RWPE2 (cell line): Measurements from ENCODE around the gene NLRP11.
"Not testable (repeated sequence)": the region's sequence is repeated elsewhere in the genome, so short reads cannot be mapped to it uniquely, and the experiment has no call there.

Experiments
- ATAC-seq: fragments of 200-7000 bp; cut with Tn5 transposase; 3 replicates; pipeline ENCODE4 v1.9.1; 2021; ENCODE audit warnings: low read depth
- DNase-seq: peaks from one replicate; pipeline ENCODE4 v3.0.0-alpha.2; 2020; ENCODE audit warnings: low spot score
- H3K27ac ChIP-seq: fragments of 450-650 bp; 2 replicates; pipeline ENCODE4 v1.5.1; 2017; ENCODE audit warnings: mild to moderate bottlenecking; ENCODE audit not compliant: poor library complexity, severe bottlenecking
- H3K27me3 ChIP-seq: fragments of 250-450 bp; sonication (Bioruptor Pico); 2 replicates; pipeline ENCODE4 v1.5.1; 2021; ENCODE audit warnings: mild to moderate bottlenecking, moderate library complexity; ENCODE audit not compliant: insufficient read depth, poor library complexity, severe bottlenecking
- H3K36me3 ChIP-seq: fragments of 250-450 bp; sonication (Bioruptor Pico); 2 replicates; pipeline ENCODE4 v1.5.1; 2020; ENCODE audit warnings: low read depth, mild to moderate bottlenecking, moderate library complexity
- H3K4me1 ChIP-seq: fragments of 250-450 bp; sonication (Bioruptor Pico); 2 replicates; pipeline ENCODE4 v1.5.1; 2021; ENCODE audit warnings: mild to moderate bottlenecking, moderate library complexity; ENCODE audit not compliant: insufficient read depth, poor library complexity, severe bottlenecking
- H3K4me3 ChIP-seq: fragments of 250-450 bp; sonication (Bioruptor Pico); 2 replicates; pipeline ENCODE4 v1.5.1; 2021; ENCODE audit warnings: mild to moderate bottlenecking, moderate library complexity; ENCODE audit not compliant: severe bottlenecking
- H3K9me3 ChIP-seq: fragments of 250-450 bp; sonication (Bioruptor Pico); 2 replicates; pipeline ENCODE4 v1.5.1; 2021; ENCODE audit warnings: mild to moderate bottlenecking, moderate library complexity; ENCODE audit not compliant: severe bottlenecking
- TF ChIP-seq, protein P1 (sequence below): fragments of 450-650 bp; IDR thresholded peaks from one replicate; pipeline ENCODE4 v1.5.1; 2017; ENCODE audit warnings: mild to moderate bottlenecking, moderate library complexity; ENCODE audit not compliant: poor library complexity, severe bottlenecking

NLRP11 gene

DNA sequence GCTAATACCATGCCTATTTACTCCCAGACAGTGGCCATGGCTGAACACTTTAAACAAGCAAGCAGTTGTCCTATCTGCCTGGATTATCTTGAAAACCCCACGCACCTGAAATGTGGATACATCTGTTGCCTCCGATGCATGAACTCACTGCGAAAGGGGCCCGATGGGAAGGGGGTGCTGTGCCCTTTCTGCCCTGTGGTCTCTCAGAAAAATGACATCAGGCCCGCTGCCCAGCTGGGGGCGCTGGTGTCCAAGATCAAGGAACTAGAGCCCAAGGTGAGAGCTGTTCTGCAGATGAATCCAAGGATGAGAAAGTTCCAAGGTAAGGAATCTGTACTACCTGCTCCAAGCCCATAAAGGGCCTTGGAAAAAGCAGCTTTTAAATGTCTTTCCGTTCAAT, 54.3 kb downstream of the NLRP11 start:
- TF ChIP-seq, protein P1, sequence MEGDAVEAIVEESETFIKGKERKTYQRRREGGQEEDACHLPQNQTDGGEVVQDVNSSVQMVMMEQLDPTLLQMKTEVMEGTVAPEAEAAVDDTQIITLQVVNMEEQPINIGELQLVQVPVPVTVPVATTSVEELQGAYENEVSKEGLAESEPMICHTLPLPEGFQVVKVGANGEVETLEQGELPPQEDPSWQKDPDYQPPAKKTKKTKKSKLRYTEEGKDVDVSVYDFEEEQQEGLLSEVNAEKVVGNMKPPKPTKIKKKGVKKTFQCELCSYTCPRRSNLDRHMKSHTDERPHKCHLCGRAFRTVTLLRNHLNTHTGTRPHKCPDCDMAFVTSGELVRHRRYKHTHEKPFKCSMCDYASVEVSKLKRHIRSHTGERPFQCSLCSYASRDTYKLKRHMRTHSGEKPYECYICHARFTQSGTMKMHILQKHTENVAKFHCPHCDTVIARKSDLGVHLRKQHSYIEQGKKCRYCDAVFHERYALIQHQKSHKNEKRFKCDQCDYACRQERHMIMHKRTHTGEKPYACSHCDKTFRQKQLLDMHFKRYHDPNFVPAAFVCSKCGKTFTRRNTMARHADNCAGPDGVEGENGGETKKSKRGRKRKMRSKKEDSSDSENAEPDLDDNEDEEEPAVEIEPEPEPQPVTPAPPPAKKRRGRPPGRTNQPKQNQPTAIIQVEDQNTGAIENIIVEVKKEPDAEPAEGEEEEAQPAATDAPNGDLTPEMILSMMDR: no peak
- DNase-seq (no peak), ATAC-seq (no peak)
- Histone ChIP-seq H3K9me3 (no peaks in the 10 kb centered on the region), H3K4me3 (no peak overlapping the region), H3K27me3 (no peaks in the 10 kb centered on the region), H3K27ac (no peak overlapping the region), H3K36me3 (no peaks in the 10 kb centered on the region), H3K4me1 (no peaks in the 10 kb centered on the region)

DNA sequence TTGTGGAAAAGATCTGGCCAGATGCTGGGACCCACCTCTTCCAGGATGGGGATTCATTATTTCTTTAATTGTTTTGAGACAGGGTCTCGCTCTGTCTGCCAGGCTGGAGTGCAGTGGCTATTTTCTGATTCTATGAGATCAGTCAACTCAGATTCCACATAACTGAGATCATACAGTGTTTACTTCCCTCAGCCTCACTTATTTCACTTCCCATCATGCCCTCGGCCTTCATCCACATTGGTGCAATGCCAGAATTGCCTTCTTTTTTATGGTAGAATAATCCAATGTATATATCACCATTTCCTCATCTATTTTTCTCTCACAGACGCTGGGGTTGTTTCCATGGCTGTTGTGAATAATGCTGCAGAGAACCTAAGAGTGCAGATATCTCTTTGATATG, 62.2 kb downstream of the NLRP11 start:
- not testable (repeated sequence) for H3K9me3 ChIP-seq, H3K4me3 ChIP-seq, DNase-seq, H3K27ac ChIP-seq, ATAC-seq, H3K36me3 ChIP-seq, H3K27me3 ChIP-seq, H3K4me1 ChIP-seq

DNA sequence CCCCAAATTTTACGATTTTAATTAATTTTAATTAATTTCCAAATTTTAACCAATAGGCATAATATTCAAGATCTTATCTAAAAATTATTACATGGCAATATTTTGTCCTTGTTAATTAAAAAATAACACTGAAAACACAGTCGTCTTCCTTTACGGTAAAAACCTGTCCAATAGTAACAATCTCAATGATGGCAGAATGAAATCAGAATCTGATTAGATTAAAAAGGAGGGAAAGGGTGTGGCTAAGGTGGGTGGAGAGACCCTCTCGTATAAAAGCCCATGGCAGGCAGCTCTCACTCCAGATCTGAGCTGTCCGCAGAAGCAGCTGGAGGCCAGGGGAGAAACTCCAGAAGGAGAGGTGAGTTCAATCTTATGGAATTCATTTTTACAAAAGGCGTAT, 63.0 kb downstream of the NLRP11 start, which contains the start of gene RFPL4AL1:
TSS of gene RFPL4AL1 (plus strand) at position 301 of the 400 bp plus-strand sequence. CDS start 2,687 bp downstream, outside the sequence.
- not testable (repeated sequence) for H3K36me3 ChIP-seq, ATAC-seq, H3K27me3 ChIP-seq, H3K4me1 ChIP-seq, H3K9me3 ChIP-seq, DNase-seq, H3K4me3 ChIP-seq, H3K27ac ChIP-seq

DNA sequence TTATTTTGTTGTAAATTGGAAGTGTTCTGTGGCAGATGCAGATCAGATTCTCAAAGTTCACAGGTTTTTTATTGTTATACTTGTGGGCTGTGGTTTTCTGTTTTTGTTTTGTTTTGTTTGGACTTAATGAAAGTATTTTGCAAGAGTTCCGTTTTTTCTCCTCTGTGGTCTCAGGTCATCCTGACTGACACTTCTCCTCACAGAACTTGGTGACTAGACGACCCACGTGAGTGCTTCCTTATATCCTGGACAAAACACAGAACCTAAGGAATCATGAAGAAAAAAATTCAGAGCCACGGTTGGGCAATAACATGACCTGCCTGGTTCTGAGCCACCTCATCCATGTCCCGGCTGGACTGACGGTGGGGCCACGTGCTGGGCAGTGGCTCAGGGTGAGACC, 65.3 kb downstream of the NLRP11 start:
- Histone ChIP-seq H3K27me3 (peaks cover 9% of the 10 kb centered on the region), H3K27ac (no peak overlapping the region), H3K36me3 (no peaks in the 10 kb centered on the region), H3K4me3 (no peak overlapping the region), H3K9me3 (no peaks in the 10 kb centered on the region), H3K4me1 (no peaks in the 10 kb centered on the region)
- TF ChIP-seq, protein P1: no peak
- DNase-seq (no peak), ATAC-seq (no peak)

DNA sequence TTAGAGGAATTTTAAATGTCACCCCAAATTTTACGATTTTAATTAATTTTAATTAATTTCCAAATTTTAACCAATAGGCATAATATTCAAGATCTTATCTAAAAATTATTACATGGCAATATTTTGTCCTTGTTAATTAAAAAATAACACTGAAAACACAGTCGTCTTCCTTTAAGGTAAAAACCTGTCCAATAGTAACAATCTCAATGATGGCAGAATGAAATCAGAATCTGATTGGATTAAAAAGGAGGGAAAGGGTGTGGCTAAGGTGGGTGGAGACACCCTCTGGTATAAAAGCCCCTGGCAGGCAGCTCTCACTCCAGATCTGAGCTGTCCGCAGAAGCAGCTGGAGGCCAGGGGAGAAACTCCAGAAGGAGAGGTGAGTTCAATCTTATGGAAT, 73.0 kb downstream of the NLRP11 start, which contains the start of gene RFPL4A:
TSS of gene RFPL4A (plus strand) at position 301 of the 400 bp plus-strand sequence. CDS start 2,704 bp downstream, outside the sequence.
- not testable (repeated sequence) for H3K9me3 ChIP-seq, H3K27me3 ChIP-seq, ATAC-seq, H3K4me1 ChIP-seq, DNase-seq, H3K4me3 ChIP-seq, H3K27ac ChIP-seq, H3K36me3 ChIP-seq

DNA sequence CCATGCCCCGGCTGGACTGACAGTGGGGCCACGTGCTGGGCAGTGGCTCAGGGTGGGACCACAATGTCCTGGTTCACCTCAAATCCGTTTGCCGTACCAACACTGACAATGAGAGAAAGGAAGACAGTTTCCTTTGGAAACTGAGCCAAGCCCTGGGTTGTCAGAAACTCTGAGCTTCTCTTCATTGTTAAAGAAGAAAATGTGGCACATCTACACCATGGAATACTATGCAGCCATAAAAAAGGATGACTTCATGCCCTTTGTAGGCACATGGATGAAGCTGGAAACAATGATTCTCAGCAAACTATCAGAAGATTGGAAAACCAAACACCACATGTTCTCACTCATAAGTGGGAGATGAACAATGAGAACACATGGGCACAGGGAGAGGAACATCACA, 75.0 kb downstream of the NLRP11 start:
- H3K4me3 ChIP-seq, H3K27me3 ChIP-seq, ATAC-seq, H3K27ac ChIP-seq, H3K4me1 ChIP-seq, DNase-seq, H3K9me3 ChIP-seq, H3K36me3 ChIP-seq: not testable (repeated sequence)

DNA sequence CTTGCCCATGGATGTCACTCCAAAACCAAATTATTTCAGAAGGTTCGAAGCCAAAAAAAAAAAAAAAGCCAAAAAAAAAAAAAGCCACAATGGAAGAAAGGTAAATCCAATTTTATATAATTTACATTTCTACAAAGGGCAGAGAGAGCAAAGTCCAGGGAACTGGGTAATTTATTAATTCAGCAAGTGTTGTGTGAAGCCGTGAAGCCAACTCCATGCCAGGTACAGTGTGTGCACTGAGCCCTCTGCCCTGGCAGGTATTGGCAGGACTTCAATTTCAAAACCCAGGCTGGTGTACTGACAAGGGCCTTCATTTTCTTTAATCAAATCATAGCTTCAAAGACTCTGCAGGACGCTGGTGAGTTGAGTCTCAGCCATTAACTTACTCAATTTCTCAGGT, 78.4 kb downstream of the NLRP11 start:
- Histone ChIP-seq H3K27me3 (peaks cover 5% of the 10 kb centered on the region), H3K4me1 (no peaks in the 10 kb centered on the region), H3K4me3 (no peak overlapping the region), H3K36me3 (no peaks in the 10 kb centered on the region), H3K9me3 (no peaks in the 10 kb centered on the region), H3K27ac (no peak overlapping the region)
- DNase-seq (no peak), ATAC-seq (no peak)
- TF ChIP-seq, protein P1: no peak
